DMS114 treated with DMSO at 0.1 percent for 48 hours (cell line): ENCODE data around the gene FGFR2.
"Not testable (repeated sequence)": the region's sequence is repeated elsewhere in the genome, so short reads cannot be mapped to it uniquely, and the experiment has no call there.

Source experiments
- DNase-seq: peaks from one replicate; lab custom pipeline; 2025; ENCODE audit not compliant: unreplicated experiment; lab: John Stamatoyannopoulos, UW

FGFR2 gene

GRCh38 chr10:121525251-121526134 is 72.8 kb downstream of the FGFR2 start:
- no peak for DNase-seq

DNA sequence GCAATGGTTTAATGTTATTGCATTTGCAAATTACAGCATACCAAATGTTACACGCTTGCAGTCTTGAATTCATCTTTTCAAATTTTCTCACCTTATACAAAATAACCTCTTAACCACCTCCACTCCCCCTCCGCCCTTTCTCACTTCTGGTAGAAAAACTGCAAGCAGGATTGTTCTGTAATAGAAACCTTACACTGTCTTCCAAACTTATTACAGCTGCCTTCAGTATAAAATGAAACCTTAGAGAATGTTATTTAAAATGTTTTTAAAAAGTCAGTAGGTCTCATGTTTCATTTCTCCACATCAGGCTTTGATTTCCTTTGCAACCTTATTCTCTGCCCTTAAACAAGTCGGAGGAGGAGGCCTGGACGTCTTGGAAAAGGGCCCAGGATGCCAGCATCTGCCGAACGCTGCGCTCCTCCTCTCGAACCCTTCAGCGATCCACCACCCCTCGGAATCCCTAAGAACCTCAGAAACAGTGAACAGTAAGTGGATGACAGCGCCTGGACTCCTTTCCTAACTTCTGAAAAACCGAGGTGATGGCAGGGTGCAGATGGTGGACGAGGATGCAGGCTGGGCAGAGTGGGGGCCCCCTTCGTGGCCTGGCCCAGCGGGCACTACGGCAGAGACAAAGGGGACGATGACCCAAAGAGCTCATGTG is 74.0 kb downstream of the FGFR2 start:
- no peak for DNase-seq

GRCh38 chr10:121522831-121523230 is 75.4 kb downstream of the FGFR2 start:
- DNase-seq, result no peak

- DNase-seq, result no peak
Observed at GRCh38 chr10:121521794-121522556, 76.3 kb downstream of the FGFR2 start.

GRCh38 chr10:121520526-121520925 is 77.7 kb downstream of the FGFR2 start:
- not testable (repeated sequence) for DNase-seq

DNA sequence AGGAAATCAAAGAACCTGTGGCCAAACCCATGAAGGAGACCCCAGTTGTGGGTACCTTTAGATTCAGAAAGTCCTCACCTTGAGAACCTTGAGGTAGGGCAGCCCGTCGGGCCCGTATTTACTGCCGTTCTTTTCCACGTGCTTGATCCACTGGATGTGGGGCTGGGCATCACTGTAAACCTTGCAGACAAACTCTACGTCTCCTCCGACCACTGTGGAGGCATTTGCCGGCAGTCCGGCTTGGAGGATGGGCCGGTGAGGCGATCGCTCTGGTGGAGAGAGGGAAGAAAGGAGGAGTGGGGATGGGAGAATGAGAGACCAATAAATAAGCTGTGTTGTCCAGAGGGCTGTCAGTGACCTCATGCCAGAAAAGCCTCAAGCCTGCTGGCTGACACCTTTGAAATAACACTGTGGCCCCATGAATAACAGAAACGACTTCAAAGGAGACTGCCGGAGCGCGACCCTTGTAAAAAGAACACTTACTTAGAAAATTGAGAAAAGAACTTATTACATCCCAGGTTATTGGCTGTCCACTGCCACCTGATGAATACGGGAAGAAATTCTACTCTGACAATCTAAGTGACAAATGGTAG is 78.2 kb downstream of the FGFR2 start:
- DNase-seq, result no peak

DNA sequence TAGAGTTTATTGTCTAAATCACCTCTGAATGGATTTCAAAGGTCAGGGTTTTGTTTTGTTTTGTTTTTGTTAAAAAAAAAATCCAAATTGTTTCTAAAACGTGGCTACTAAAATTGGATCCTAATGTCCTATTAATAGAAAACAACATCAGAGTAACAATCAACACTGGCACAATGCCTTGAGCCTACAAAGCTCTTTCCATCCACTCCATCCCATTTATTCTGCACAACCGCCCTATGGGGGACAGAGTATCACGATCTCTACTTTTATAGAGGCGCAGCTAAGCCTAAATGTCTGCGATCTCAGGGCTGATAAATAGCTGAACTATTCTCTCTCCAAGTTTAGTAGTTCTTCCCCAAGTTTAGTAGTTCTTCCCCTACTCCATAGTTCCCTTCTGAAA is 78.8 kb downstream of the FGFR2 start:
- DNase-seq, result no peak

DNA sequence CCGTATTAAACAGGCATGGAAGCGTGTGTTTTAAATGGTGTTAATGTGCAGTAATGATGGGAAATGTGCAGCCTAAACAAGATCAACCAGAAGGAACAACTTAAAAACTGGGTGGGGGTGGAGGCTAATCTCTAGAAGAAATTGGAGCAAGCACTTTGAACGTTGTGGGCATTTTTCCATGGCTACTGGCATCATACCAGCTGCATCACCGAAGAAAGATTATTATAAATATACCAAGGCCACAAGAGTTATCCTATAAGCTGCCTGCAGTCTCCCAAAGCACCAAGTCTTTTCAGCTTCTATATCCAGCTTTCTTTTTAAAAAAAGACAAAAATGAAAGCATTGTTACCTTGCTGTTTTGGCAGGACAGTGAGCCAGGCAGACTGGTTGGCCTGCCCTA is 79.9 kb downstream of the FGFR2 start:
- DNase-seq, result no peak

DNA sequence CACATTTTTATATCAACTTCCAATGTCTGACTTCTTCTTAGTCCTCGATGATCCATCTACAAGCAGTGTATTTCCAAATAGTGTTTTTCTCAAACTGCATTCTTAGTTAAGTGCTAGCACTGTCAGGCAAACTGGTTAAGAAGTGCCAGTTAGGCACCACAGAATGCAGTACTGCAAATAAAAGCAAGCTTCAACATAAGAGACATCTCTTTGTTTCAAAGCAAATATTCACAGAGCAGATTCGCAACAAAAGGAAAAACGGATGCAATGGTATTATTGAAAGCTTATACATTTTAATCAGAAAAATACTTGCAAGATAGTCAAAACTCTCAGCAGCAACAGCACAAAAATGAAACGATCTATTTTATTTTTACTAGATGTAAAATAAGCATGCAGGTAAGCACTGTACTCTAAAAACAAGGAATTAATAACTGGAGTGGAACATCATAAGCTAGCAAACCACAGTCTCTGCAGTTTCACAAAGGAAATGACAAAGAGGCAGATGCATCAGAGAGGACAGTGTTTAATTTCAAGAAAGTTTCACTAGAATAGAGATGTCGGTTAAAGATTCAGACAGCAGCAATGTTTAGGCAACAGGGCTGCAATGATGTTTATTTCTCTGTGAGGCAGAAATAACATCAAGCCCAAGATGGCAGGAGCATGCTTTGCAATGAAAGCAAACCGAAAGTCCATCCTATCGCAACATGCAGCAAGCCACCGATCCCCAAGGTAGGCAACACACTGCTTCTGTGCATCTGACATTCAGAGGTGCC is 82.0 kb downstream of the FGFR2 start:
- DNase-seq, result no peak

DNA sequence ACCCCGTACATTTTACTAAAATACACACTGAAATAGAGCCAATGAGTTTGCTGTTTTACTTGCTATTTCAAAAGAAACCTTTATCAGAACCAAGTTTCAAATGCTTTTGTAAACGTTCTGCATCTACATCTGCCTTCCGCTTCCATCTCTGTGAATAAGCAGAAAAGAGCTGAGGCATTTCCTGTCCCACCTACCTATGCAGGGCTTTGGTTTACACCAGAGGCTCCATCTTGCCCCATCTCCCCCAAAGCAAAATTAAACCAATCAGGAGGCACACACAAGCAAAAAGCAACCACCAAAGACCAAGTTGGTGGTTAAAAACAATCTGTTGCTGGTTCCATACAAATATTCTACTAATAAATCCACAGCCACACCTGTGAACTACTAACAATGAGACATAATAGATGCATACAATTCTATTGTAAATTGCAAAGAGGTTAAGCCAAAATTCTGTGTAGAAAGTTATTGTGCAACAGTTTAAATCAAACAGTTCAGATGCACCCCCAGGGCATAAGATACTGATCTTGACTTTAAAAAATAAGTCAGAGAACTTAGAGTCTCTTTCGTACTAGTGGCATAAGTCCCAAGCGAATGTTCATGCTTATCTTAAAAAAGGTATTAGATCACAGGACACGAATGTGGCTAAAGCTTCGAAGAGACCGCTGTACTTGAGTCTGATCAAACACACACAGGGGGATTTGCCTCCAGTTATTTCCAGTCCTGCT is 83.9 kb downstream of the FGFR2 start:
- no peak for DNase-seq

GRCh38 chr10:121511943-121512342 is 86.3 kb downstream of the FGFR2 start:
- no peak for DNase-seq

DNA sequence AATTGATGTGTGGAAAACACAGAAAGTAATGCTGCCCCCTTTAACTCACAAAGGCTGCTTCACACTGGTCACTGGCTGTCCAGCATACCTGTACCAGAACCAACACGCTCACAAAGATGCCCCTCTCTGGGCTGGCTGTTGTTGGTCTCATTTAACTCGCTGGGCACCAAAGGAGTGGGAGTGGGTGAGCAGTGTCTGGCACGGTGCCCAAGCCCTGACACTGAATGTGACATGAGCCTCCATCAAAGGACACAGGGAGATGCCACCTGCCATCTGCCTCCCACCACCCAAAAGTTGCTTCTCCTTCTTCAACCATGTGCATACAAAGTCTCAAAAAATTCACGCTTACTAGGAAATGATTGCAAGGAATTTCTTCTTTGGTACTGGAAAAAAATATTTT is 86.8 kb downstream of the FGFR2 start:
- no peak for DNase-seq

DNA sequence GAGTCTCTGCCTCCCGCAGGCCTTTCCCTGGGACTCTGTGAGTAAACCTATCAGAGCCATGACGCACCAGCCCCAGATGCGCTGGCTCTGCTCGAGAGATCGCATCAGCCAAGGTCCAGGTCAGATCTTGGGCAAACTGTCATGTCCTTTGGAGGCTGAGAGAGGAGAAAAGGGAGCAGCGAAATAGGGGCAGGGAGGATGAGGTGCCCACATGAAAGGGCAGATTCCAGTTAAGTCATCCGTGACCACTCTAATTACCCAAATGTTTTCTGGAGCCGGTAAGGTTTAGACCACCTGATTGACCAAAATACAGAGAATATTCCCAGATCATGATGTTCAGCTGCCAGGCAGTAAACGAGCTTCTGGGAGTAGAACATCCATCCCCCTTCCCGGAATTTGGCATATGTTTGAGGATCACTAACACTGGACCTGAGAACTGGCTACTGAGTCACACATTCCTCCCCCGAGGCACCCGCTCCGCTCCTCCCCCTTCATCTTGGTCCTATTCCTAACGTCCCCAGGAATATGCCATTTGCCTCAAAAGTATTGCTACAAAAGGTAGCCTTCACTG is 88.0 kb downstream of the FGFR2 start:
- no peak for DNase-seq

DNA sequence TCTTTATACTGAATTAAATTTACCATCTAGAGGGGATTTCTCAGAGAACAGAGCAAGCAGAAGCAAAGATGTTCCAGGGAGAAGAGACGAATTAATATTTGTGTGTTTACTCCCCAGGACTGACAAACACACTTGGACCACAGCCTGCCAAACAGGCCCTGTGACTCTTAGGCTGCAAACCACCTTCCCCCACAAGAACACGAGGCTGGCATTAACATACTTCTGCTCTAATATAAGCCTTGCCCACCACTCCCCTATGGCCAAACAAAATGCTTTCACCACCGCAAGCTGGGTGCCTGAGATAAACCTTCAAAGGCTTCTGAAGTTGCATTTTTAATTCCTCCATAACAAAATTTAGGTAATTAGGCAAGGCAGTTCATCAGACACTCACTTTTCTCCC is 88.4 kb downstream of the FGFR2 start:
- DNase-seq, result no peak

GRCh38 chr10:121509112-121509511 is 89.1 kb downstream of the FGFR2 start:
- DNase-seq, result no peak

- DNase-seq, result no peak
Observed at GRCh38 chr10:121503587-121504051, 94.6 kb downstream of the FGFR2 start.

- no peak for DNase-seq
Observed at GRCh38 chr10:121501796-121502195, 96.4 kb downstream of the FGFR2 start.

- DNase-seq, result no peak
Observed at GRCh38 chr10:121500701-121501332, 97.4 kb downstream of the FGFR2 start.
